ENCODE measurements around the gene NLRP6. TPM values are rescaled to one million over a fixed set of nuclear protein-coding genes. Genes with fewer than 3 reads are reported as not detected.
"Not testable (repeated sequence)": the region's sequence is repeated elsewhere in the genome, so short reads cannot be mapped to it uniquely, and the experiment has no call there.

Gene NLRP6
- total RNA-seq, 4 donors from 2014 or later, result 1.8 to 2.1 TPM; not detected in 2

- intact Hi-C loops (cut with DNase I; ENCODE audit: low total_unique reads) (no loop called here), in situ Hi-C loops (cut with MboI; ENCODE audit: low pct_ligation_motif_present in 1 of 4, low pct_unique_long_range_greater_than_20kb in 1 of 4, low sequenced_read_pairs in 3 of 4) (no loop called here)
- Histone ChIP-seq H3K36me3 (no peaks in the 10 kb centered on the region), H3K4me3 (no peak overlapping the region), H3K9me3 (no peaks in the 10 kb centered on the region), H3K27me3 (peaks cover 65% of the 10 kb centered on the region), H3K4me1 (peaks cover 0 to 38% (median 33%) of the 10 kb centered on the region in 4 donors), H3K27ac (no peak overlapping the region)
- TF ChIP-seq CTCF (IDR thresholded peaks at IDR 0.05) (no peak), POLR2A (IDR thresholded peaks at IDR 0.05) (no peak), POLR2AphosphoS5 (IDR thresholded peaks at IDR 0.05) (no peak), EP300 (IDR thresholded peaks at IDR 0.05; ENCODE audit: low read depth) (no peak)
- no peak for DNase-seq
- WGBS, 2 donors (ENCODE audit: low coverage in 1 of 2), result 71 to 87% methylated on average over 2 to 22 of the region's 24 CpGs
Observed at GRCh38 chr11:284105-285020, 6.2 kb downstream of the NLRP6 start.

GRCh38 chr11:285021-285893 is 7.0 kb downstream of the NLRP6 start:
- peaks cover 56% of the 10 kb centered on the region for H3K27me3 ChIP-seq
- no peak for DNase-seq
- TF ChIP-seq EP300 (IDR thresholded peaks at IDR 0.05; ENCODE audit: low read depth), result no peak
- no peak for TF ChIP-seq POLR2A (IDR thresholded peaks at IDR 0.05)
- TF ChIP-seq CTCF (IDR thresholded peaks at IDR 0.05), result no peak
- no peak for TF ChIP-seq POLR2AphosphoS5 (IDR thresholded peaks at IDR 0.05)
- intact Hi-C loops (cut with DNase I; ENCODE audit: low total_unique reads), result no loop called here
- H3K9me3 ChIP-seq, result no peaks in the 10 kb centered on the region
- H3K27ac ChIP-seq, result no peak overlapping the region
- H3K4me3 ChIP-seq, result no peak overlapping the region
- WGBS, 2 donors (ENCODE audit: low coverage in 1 of 2), result 80 to 86% methylated on average over 1 to 28 of the region's 29 CpGs
- H3K4me1 ChIP-seq, result peaks cover 0 to 36% (median 29%) of the 10 kb centered on the region in 4 donors
- no peaks in the 10 kb centered on the region for H3K36me3 ChIP-seq
- in situ Hi-C loops (cut with MboI; ENCODE audit: low pct_ligation_motif_present in 1 of 4, low pct_unique_long_range_greater_than_20kb in 1 of 4, low sequenced_read_pairs in 3 of 4), result no loop called here

- Histone ChIP-seq H3K4me1 (peaks cover 0 to 30% (median 23%) of the 10 kb centered on the region in 4 donors), H3K27me3 (peaks cover 50% of the 10 kb centered on the region), H3K4me3 (no peak overlapping the region), H3K36me3 (no peaks in the 10 kb centered on the region), H3K9me3 (no peaks in the 10 kb centered on the region), H3K27ac (no peak overlapping the region)
- TF ChIP-seq EP300 (IDR thresholded peaks at IDR 0.05; ENCODE audit: low read depth) (no peak), POLR2AphosphoS5 (IDR thresholded peaks at IDR 0.05) (no peak)
- in situ Hi-C loops (cut with MboI; ENCODE audit: low pct_ligation_motif_present in 1 of 4, low pct_unique_long_range_greater_than_20kb in 1 of 4, low sequenced_read_pairs in 3 of 4), result no loop called here
- no peak for DNase-seq
- 88% methylated on average over 8 of the region's 8 CpGs; no CpG with 5 or more reads in 1 of the 2 donors for WGBS, 2 donors (ENCODE audit: low coverage in 1 of 2)
- intact Hi-C loops (cut with DNase I; ENCODE audit: low total_unique reads), result no loop called here
Observed at GRCh38 chr11:285894-286220, 7.7 kb downstream of the NLRP6 start.

- peaks cover 0 to 19% (median 15%) of the 10 kb centered on the region in 4 donors for H3K4me1 ChIP-seq
- in situ Hi-C loops (cut with MboI; ENCODE audit: low pct_ligation_motif_present in 1 of 4, low pct_unique_long_range_greater_than_20kb in 1 of 4, low sequenced_read_pairs in 3 of 4); intact Hi-C loops (cut with DNase I; ENCODE audit: low total_unique reads); H3K36me3 ChIP-seq; H3K9me3 ChIP-seq: not testable (repeated sequence)
- WGBS, 2 donors (ENCODE audit: low coverage in 1 of 2), result 37 to 61% methylated on average over 19 to 27 of the region's 27 CpGs
- peaks cover 36% of the 10 kb centered on the region for H3K27me3 ChIP-seq
- peak overlapping the region; percentile 30 to 75 (median 73) for H3K27ac ChIP-seq
- DNase-seq, result peak; percentile 57
- peak overlapping the region in 2 of 4 donors; percentile 79 to 82 for H3K4me3 ChIP-seq
Observed at GRCh38 chr11:286977-287820, 9.0 kb downstream of the NLRP6 start.

Data from transverse colon (tissue), 4 donors.